Lower leg skin (tissue), 3 donors: Measurements from ENCODE around the gene IFNL4.

Source experiments
- CTCF ChIP-seq, 3 donors: fragments of 450-650 bp; IDR thresholded peaks; one replicate each; pipeline ENCODE4 v1.5.1; 2016; ENCODE audit warnings: antibody characterized with exemption in 3 of 3, mild to moderate bottlenecking in 3 of 3, moderate library complexity in 2 of 3
- POLR2A ChIP-seq, 2 donors: fragments of 450-650 bp; IDR thresholded peaks; one replicate each; pipeline ENCODE4 v1.6.1; 2016 to 2017; ENCODE audit warnings: antibody characterized with exemption in 2 of 2, mild to moderate bottlenecking in 1 of 2, moderate library complexity in 1 of 2

GRCh38 chr19:39247701-39248664, 673 bp downstream of the IFNL4 start:
- TF ChIP-seq CTCF (IDR thresholded peaks at IDR 0.05) (no peak), POLR2A (IDR thresholded peaks at IDR 0.05) (no peak)
